ENCODE measurements around the gene DARS2. TPM values are rescaled to one million over a fixed set of nuclear protein-coding genes. Genes with fewer than 3 reads are reported as not detected.
"Not testable (repeated sequence)": the region's sequence is repeated elsewhere in the genome, so short reads cannot be mapped to it uniquely, and the experiment has no call there.

Gene DARS2
- total RNA-seq (2014; rRNA removed; shearing (Covaris generic)), result 40.3 and 44.7 TPM in 2 replicates

GRCh38 chr1:173824315-173825081, at the start of gene DARS2, which contains the start of gene CENPL:
TSS of gene DARS2 (plus strand) at chr1:173824673. CDS start at chr1:173825230, 557 bp downstream.
TSS of gene CENPL (minus strand) at chr1:173824883. CDS start at chr1:173811299, 13,584 bp downstream.
- peak; percentile 99 for DNase-seq (ENCODE audit: low spot score)

GRCh38 chr1:173775578-173776226, 48.8 kb upstream of the DARS2 start:
- no peak for DNase-seq (ENCODE audit: low spot score)

DNA sequence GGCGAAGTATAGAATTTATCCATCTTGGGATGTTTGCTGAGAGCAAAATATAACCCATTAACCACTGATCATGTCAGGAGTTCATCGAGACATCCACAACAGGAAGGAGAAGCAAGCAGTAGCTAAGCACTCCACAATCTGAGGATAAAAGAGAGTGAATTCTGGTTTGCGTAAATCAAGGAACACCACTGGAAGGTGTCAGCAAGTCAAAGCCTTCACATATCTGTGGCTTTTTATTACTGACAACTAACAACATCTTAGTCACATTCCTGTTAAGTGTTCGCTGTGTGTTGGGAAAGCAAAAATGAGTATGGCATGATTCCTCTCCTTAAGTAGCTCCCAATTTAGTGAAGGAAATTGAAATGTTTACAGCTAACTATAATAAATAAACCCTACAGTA, 44.5 kb upstream of the DARS2 start:
- DNase-seq (ENCODE audit: low spot score), result peak; percentile 19

DNA sequence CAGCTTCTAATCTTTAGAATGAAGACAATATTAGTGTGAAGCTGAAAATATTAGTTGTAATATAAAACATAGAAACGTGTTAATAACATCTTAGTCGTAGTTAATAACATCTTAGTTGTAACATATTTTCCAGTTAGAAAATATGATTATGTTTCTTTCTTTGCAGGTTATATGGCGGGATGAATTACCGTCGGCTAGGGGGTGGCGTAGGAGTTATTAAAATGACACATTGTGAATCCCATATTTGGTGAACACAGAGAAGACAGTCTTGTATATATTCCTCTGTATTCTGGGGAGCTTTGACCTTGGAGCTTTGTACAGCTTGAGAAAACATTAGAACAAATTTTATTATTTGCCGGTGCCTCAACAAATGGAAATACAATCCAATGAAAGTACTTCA, 39.5 kb upstream of the DARS2 start:
- no peak for DNase-seq (ENCODE audit: low spot score)

GRCh38 chr1:173789841-173790240, 34.6 kb upstream of the DARS2 start:
- no peak for DNase-seq (ENCODE audit: low spot score)

GRCh38 chr1:173798078-173798477, 26.4 kb upstream of the DARS2 start:
- no peak for DNase-seq (ENCODE audit: low spot score)

DNA sequence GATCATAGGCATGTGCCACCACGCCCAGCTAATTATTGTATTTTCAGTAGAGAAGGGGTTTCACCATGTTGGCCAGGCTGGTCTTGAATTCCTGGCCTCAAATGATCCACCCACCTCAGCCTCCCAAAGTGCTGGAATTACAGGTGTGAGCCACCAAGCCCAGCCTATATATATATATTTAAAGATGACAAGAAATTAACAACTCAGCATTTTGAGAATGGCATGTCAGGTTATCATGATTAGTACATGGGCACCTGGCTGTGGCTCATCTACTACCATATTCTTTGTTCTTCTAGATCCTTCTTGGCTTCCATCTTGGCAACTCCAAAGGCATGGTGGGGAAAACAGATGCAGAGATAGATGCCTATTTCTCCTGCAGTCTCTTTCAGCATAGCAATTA, 24.5 kb upstream of the DARS2 start:
- DNase-seq (ENCODE audit: low spot score), result not testable (repeated sequence)

DNA sequence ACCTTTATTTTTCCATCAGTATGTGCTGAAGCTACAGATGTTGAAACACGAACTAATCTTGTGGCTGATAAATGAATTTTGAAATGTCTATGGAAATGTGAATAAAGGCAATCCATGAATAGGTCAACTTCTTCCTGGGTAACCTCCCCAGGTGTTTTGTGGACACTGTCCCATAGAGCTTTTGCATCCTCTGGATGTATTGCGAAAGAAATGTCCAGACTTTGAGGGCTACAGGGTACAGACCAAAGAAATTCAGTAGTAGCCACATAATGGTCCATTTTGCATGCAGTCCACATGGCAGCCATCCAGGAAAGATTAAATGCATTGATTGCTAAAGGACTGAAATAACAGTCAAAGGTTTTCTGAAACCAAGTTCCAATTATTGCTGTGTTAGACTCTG, 21.5 kb upstream of the DARS2 start:
- DNase-seq (ENCODE audit: low spot score), result no peak

- not testable (repeated sequence) for DNase-seq (ENCODE audit: low spot score)
Measured at GRCh38 chr1:173813654-173814053, 10.8 kb upstream of the DARS2 start.

DNA sequence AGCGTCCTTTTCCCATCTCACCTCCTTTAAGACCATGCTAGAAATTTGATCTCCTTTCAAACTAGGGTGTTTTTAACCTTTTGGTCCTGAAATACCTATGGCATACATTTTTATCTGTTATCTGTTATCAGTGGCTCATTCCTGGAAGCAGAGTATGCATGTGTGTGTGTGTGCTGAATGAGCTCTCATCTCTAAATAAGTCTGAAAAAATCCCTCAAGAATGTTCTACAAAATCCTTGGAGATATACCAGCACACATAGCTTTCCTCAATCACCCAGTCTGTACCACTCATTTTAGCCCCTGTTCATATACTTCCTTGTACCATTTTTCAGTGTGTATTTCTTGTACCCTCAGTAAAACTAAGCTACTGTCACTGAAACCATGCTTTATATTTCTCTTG, 6.0 kb upstream of the DARS2 start:
- no peak for DNase-seq (ENCODE audit: low spot score)

DNA sequence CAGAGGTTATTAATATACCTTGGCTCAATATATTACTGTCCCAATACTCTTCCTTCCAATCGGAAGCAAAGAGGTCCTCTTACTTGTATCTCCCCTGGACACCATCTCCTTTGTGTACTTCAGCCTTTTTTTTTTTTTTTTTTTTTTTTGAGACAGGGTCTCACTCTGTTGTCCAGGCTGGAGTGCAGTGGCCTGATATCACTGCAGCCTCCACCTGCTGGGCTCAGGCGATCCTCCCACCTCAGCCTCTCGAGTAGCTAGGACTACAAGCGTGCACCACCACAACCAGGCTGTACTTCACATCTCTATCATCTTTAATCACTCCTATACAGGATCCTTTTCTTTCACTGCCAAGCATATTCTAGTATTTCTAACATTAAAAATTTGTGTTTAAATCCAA, 2.8 kb upstream of the DARS2 start:
- no peak for DNase-seq (ENCODE audit: low spot score)

DNA sequence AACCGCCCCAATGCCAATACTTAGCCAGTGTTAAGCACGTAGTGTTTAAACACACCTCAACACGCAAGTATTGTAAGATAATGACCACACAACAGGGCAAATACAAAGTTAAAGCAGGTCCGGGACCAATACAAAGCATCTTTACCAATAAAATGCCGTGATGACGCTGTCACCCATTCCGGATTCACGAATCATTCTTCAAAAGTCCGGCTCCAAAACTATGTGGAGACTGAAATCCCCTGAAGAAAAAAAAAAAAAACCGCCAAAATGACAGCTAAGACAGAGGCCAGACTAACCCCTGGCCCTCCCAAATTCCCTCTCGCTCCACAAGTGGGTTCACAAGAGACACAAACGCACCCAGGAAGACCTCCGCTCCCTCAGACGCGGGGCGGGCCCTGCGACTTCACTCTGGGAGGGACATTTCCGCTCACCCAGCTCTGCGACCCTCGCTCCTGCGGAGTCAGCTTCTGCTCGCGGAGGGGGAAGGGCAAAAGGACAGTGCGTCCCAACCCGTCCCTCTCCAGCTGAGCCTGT, 625 bp upstream of the DARS2 start:
- DNase-seq (ENCODE audit: low spot score), result no peak

GRCh38 chr1:173827611-173828010, 3.1 kb downstream of the DARS2 start:
- no peak for DNase-seq (ENCODE audit: low spot score)

GRCh38 chr1:173832748-173833147, 8.3 kb downstream of the DARS2 start:
- DNase-seq (ENCODE audit: low spot score), result no peak

DNA sequence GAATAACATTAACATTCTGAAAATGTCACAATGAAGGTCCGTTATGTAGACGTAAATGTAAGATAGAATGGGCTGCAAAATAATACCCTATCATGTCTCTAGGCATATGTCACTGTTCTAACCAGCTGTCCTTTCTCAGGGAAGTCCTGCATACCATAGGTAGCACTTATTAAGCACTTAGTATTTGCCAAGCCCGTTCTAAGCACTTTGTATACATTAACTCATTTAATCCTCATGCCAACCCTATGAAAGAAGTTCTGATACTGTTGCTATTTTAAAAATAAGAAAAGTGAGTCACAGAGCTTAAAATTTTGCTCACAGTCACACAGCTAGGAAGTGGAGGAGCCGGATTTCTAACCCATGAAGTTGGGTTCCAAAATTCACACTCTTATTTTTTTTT, 27.6 kb downstream of the DARS2 start:
- no peak for DNase-seq (ENCODE audit: low spot score)

DNA sequence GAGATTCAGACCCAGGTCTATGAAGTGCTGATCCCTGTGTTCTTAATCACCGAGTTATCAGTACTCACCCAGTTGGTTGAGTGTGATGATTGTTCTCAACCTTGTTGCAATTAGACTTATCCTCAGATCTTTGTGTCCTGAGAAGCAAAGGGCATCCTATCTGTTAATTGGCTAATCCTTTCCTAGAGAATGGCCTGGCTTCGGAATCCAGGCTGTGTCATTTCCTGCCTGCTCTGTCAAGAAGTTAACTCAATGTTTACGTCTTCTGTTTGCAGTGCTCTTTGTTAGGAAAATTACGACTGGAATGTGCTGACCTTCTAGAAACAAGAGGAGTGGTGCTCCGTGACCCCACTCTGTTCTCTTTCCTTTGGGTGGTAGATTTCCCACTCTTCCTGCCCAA, 28.6 kb downstream of the DARS2 start:
- peak; percentile 75 for DNase-seq (ENCODE audit: low spot score)

DNA sequence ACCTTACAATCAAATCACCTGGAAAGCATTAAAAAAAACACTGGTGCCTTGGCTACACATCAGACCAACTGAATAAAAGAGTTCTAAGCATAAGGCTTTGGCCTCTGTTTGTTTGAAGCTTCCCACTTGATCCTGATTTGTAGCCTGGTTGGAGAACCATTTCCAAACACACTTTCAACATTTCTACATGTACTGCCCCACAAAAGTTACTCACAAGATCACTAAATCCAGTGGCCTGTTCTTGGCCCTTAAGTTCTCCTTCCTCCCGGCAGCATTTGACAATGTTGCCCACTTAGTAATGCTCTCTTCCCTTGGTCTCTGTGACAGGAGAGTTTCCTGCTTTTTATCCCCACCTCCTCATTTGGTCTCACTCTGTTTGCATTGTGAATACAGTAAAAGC, 31.5 kb downstream of the DARS2 start:
- DNase-seq (ENCODE audit: low spot score), result no peak

DNA sequence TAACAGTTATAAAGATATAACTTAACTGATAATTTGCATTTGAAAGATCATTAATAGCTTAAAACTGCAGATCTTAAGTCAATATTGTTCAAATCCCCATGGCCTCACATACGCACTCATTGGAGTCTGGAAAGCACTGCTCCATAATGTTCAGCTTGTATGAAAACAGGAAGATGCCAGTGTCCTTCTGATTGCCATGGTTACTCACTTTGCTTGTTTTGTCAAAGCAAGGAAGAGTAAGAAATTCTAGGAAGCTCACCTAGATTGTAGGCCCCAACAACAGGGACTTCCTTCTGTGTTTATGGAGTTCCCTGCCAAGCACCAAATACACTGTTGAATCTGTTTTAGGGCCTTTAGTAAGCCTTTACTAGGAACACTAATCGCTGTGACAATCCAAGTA, 32.4 kb downstream of the DARS2 start:
- DNase-seq (ENCODE audit: low spot score), result no peak

DNA sequence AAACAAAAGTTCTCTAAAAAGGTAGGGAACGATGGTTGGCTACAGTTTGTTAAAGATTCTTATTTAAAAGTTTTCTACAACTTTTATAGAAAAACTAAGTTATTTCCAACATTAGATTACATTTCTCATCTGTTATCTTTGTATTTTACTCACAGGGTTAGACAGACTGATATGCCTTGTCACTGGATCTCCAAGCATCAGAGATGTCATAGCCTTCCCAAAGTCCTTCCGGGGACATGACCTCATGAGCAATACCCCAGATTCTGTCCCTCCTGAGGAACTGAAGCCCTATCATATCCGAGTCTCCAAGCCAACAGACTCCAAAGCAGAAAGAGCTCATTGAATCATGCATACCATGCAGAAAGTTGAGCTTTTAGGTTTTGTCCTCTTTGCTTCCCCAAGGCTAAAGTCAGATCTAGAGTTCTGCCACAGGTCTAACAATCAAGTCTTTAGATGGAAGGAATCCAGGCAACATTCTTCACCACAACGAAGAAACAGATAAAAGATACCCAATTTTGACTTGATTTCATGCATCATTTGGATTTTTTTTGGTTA, 33.0 kb downstream of the DARS2 start:
- DNase-seq (ENCODE audit: low spot score), result no peak

- not testable (repeated sequence) for DNase-seq (ENCODE audit: low spot score)
Measured at GRCh38 chr1:173859547-173859946, 35.1 kb downstream of the DARS2 start.

GRCh38 chr1:173860065-173860464, 35.6 kb downstream of the DARS2 start:
- no peak for DNase-seq (ENCODE audit: low spot score)

- DNase-seq (ENCODE audit: low spot score), result no peak
Measured at GRCh38 chr1:173861731-173862145, 37.3 kb downstream of the DARS2 start.
